ENCODE measurements around the gene PRDM11. TPM values are rescaled to one million over a fixed set of nuclear protein-coding genes. Genes with fewer than 3 reads are reported as not detected.

The PRDM11 gene
- total and polyA plus RNA-seq, 10 of the 15 experiments (the other 5 are each of a cell fraction or from before 2014, with no cell fraction given), result 0.03 to 2.4 (median 0.53) TPM

DNA sequence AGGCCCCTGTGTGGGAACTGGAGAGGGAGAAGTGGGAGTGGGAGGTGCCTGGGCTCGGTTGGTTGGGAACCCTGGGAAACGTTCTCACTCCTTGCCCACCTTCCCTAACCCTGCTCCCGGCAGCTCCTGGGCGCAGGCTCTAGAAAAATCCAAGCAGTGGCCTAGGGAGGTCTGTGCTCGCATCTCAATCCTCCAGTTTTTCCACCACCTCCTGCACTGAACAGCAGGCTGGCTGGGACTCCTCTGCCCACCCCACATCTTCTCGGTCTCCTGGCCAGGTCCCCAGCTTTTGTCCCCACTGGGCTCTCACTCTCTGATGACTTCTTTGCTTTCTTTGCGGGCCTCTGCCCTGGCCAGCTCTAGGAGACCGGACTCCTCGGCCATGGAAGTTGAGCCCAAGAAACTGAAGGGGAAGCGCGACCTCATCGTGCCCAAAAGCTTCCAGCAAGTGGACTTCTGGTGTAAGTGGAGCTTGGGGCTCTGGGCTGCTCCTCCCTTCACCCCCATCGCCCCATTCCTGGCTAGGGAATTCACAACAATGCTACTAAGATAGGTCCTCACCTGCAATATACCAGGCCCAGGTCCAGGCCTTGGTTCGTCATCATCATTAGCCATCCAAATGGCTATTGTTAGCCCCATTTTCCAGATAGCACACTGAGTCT, 35.6 kb downstream of the PRDM11 start:
- Histone ChIP-seq H3K27ac (ENCODE audit: control insufficient read depth, insufficient read depth) (no peak overlapping the region), H3K9ac (ENCODE audit: control insufficient read depth, insufficient read depth, low read length) (no peak overlapping the region), H3K4me1 (ENCODE audit: control insufficient read depth, insufficient read depth, low read length) (peaks cover 6% of the 10 kb centered on the region), H3K27me3 (replicated peaks in 1 of 2; ENCODE audit: control insufficient read depth in 2 of 2, insufficient read depth in 2 of 2, low read length in 1 of 2) (peaks cover 1 to 6% of the 10 kb centered on the region in 2 experiments; a peak in 2 of 4 replicates), H3K4me2 (ENCODE audit: control insufficient read depth, insufficient read depth) (no peak overlapping the region), H3K9me3 (replicated peaks; ENCODE audit: control insufficient read depth, insufficient read depth, low read length) (no peaks in the 10 kb centered on the region), H3K36me3 (ENCODE audit: control insufficient read depth in 2 of 2, insufficient read depth in 2 of 2, low read length in 1 of 2) (no peaks in the 10 kb centered on the region), H3K79me2 (ENCODE audit: control insufficient read depth, insufficient read depth, low read length) (no peaks in the 10 kb centered on the region), H2AFZ (ENCODE audit: control insufficient read depth, low read depth, low read length) (no peak overlapping the region), H3K4me3 (no peak overlapping the region), H4K20me1 (ENCODE audit: control insufficient read depth, insufficient read depth) (peaks cover 5% of the 10 kb centered on the region; the same call in 1 of the 2 replicates)
- BruUV-seq (replicated peaks), result no TSS peak
- no peak for ATAC-seq
- ChIA-PET POLR2A (no interaction called here), RAD21 (ENCODE audit: unreplicated experiment) (no interaction called here), CTCF (no interaction called here), SMC1A (ENCODE audit: uncharacterized antibody, unreplicated experiment) (no interaction called here)
- WGBS (ENCODE audit: insufficient coverage, insufficient replicate concordance, low lambda C conversion rate, missing lambda C conversion rate), result 75% methylated on average over 14 of the region's 14 CpGs
- TF ChIP-seq RB1 (IDR thresholded peaks at IDR 0.05; ENCODE audit: borderline replicate concordance), result no peak
- TF ChIP-seq CHD1 (IDR thresholded peaks at IDR 0.05; ENCODE audit: low read depth, low read length), result no peak
- TF ChIP-seq CBFB (IDR thresholded peaks at IDR 0.05; ENCODE audit: low read depth), result no peak
- TF ChIP-seq NBN (IDR thresholded peaks at IDR 0.05), result no peak
- no peak for TF ChIP-seq NFIC (IDR thresholded peaks at IDR 0.05; ENCODE audit: low read depth, low read length)
- TF ChIP-seq, protein P1, sequence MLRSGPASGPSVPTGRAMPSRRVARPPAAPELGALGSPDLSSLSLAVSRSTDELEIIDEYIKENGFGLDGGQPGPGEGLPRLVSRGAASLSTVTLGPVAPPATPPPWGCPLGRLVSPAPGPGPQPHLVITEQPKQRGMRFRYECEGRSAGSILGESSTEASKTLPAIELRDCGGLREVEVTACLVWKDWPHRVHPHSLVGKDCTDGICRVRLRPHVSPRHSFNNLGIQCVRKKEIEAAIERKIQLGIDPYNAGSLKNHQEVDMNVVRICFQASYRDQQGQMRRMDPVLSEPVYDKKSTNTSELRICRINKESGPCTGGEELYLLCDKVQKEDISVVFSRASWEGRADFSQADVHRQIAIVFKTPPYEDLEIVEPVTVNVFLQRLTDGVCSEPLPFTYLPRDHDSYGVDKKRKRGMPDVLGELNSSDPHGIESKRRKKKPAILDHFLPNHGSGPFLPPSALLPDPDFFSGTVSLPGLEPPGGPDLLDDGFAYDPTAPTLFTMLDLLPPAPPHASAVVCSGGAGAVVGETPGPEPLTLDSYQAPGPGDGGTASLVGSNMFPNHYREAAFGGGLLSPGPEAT (IDR thresholded peaks at IDR 0.05; ENCODE audit: low read depth), result no peak
- TF ChIP-seq ZZZ3 (IDR thresholded peaks at IDR 0.05; ENCODE audit: control insufficient read depth, insufficient read length, low read depth), result no peak
- no peak for TF ChIP-seq HDAC6 (IDR thresholded peaks at IDR 0.05; ENCODE audit: unreplicated experiment)
- no peak for TF ChIP-seq SUPT20H (IDR thresholded peaks at IDR 0.05; ENCODE audit: borderline replicate concordance, control insufficient read depth, low read depth, low read length)
- in situ Hi-C loops (cut with MboI), result no loop called here
- intact Hi-C loops (cut with micrococcal nuclease; ENCODE audit: unreplicated experiment), result no loop called here
- no peak for DNase-seq (ENCODE audit: low read depth, low spot score)
- no peak for FAIRE-seq
